HCT116 (cell line): Measurements from ENCODE around the gene TPM4. TPM values are rescaled to one million over a fixed set of nuclear protein-coding genes. Genes with fewer than 3 reads are reported as not detected.

Experiments used
- ATAC-seq: fragments of 200-7000 bp; cut with Tn5 transposase; 2 replicates; pipeline ENCODE4 v1.9.1; 2020; ENCODE audit warnings: mild to moderate bottlenecking, moderate library complexity
- BruUV-seq: library from RNA; stranded (reverse); fragments of 400-500 nt; replicated peaks from 2 replicates; lab custom pipeline; 2021; lab: Mats Ljungman, UMichigan
- CTCF ChIA-PET: fragments of 300-600 bp; sonication (Branson Sonifier 250); formaldehyde crosslinking; loops from one replicate; lab custom pipeline; 2021; ENCODE audit warnings: antibody characterized with exemption; lab: Charles Lee
- POLR2A ChIA-PET: fragments of 300-600, 350-600 bp; sonication (Branson Sonifier 250); formaldehyde crosslinking; loops from one replicate; lab custom pipeline; 2021; ENCODE audit warnings: antibody characterized with exemption; lab: Charles Lee
- RAD21 ChIA-PET, 2 experiments: fragments of 300-600 bp; sonication (Branson Sonifier 250); formaldehyde crosslinking; loops; one replicate each; lab custom pipeline; 2023; ENCODE audit warnings: low total read pairs in 2 of 2; ENCODE audit not compliant: uncharacterized antibody in 2 of 2, unreplicated experiment in 2 of 2, low non-redundant PET in 1 of 2; lab: Charles Lee
- DNase-seq: peaks from one replicate; pipeline ENCODE4 v3.0.0-alpha.2; 2010; ENCODE audit warnings: low read depth, low spot score
- H2AFZ ChIP-seq: fragments of 200-600 bp; shearing (Covaris generic), sonication (generic); 2 replicates; pipeline ENCODE4 v1.6.1; 2017; ENCODE audit warnings: low read depth, mixed run types, mixed read lengths, antibody characterized with exemption, low read length; ENCODE audit not compliant: poor library complexity, severe bottlenecking
- H3K27ac ChIP-seq: 2 replicates; pipeline ENCODE4 v1.5.1; 2012; ENCODE audit warnings: low read depth, low read length
- H3K27me3 ChIP-seq: fragments of 200-600 bp; sonication (generic); 2 replicates; pipeline ENCODE4 v1.6.1; 2016; ENCODE audit warnings: mixed run types, low read length, mixed read lengths; ENCODE audit not compliant: insufficient read depth
- H3K36me3 ChIP-seq, 2 experiments: fragments of 200-500 bp in 1 of 2; fragments of 200-600 bp in 1 of 2; sonication (Bioruptor generic) in 1 of 2; sonication (generic) in 1 of 2; 2 replicates each; pipeline versions ENCODE4 v1.5.1 to v1.6.1; 2014 to 2016; ENCODE audit warnings: low read length in 2 of 2, inconsistent platforms in 1 of 2, mixed read lengths in 1 of 2, mixed run types in 1 of 2; ENCODE audit not compliant: insufficient read depth in 2 of 2, control insufficient read depth in 1 of 2
- H3K4me1 ChIP-seq, 2 experiments: fragments of 200-600 bp in 1 of 2; sonication (generic) in 1 of 2; 2 replicates each; pipeline versions ENCODE4 v1.5.1 to v1.6.1; 2012 to 2017; ENCODE audit warnings: low read length in 2 of 2, inconsistent platforms in 1 of 2, mild to moderate bottlenecking in 1 of 2, mixed read lengths in 1 of 2, mixed run types in 1 of 2, moderate library complexity in 1 of 2; ENCODE audit not compliant: insufficient read depth in 2 of 2, control insufficient read depth in 1 of 2
- H3K4me2 ChIP-seq: fragments of 200-600 bp; sonication (generic); 2 replicates; pipeline ENCODE4 v1.6.1; 2017; ENCODE audit warnings: mixed run types, low read length, mixed read lengths
- H3K4me3 ChIP-seq, 2 experiments: fragments of 200-600 bp in 1 of 2; sonication (generic) in 1 of 2; replicated peaks in 1 of 2; 2 replicates each; pipeline ENCODE4 v1.5.1; 2011 to 2016; ENCODE audit warnings: low read length in 2 of 2, control low read depth in 1 of 2, low read depth in 1 of 2, mild to moderate bottlenecking in 1 of 2, mixed read lengths in 1 of 2, mixed run types in 1 of 2
- H3K79me2 ChIP-seq: fragments of 200-600 bp; sonication (generic); 2 replicates; pipeline ENCODE4 v1.6.1; 2017; ENCODE audit warnings: mild to moderate bottlenecking, mixed run types, low read length, moderate library complexity, mixed read lengths; ENCODE audit not compliant: insufficient read depth
- H3K9ac ChIP-seq: fragments of 200-600 bp; sonication (generic); 2 replicates; pipeline ENCODE4 v1.6.1; 2016; ENCODE audit warnings: low read length, mixed read lengths
- H3K9me2 ChIP-seq: fragments of 200-600 bp; sonication (generic), shearing (Covaris generic); 2 replicates; pipeline ENCODE4 v1.6.1; 2017; ENCODE audit warnings: mixed run types, mild to moderate bottlenecking, moderate library complexity; ENCODE audit not compliant: insufficient read depth
- H3K9me3 ChIP-seq, 2 experiments: fragments of 200-500 bp in 1 of 2; fragments of 200-600 bp in 1 of 2; sonication (Bioruptor generic) in 1 of 2; sonication (generic) in 1 of 2; 2 replicates each; pipeline ENCODE4 v1.6.1; 2014 to 2017; ENCODE audit warnings: low read length in 2 of 2, mixed read lengths in 2 of 2, inconsistent platforms in 1 of 2, low read depth in 1 of 2, mild to moderate bottlenecking in 1 of 2, mixed run types in 1 of 2, moderate library complexity in 1 of 2; ENCODE audit not compliant: control insufficient read depth in 1 of 2, insufficient read depth in 1 of 2
- H4K20me1 ChIP-seq: fragments of 200-600 bp; sonication (generic), shearing (Covaris generic); 2 replicates; pipeline ENCODE4 v1.6.1; 2017; ENCODE audit warnings: mixed run types, mild to moderate bottlenecking, moderate library complexity; ENCODE audit not compliant: insufficient read depth
- CBX3 ChIP-seq: IDR thresholded peaks from 2 replicates; pipeline ENCODE4 v1.6.1; 2012; ENCODE audit warnings: low read depth
- CEBPB ChIP-seq: IDR thresholded peaks from 2 replicates; pipeline ENCODE4 v1.6.1; 2012; ENCODE audit warnings: low read depth
- ELF1 ChIP-seq: IDR thresholded peaks from 2 replicates; pipeline ENCODE4 v1.6.1; 2012; ENCODE audit warnings: low read depth, borderline replicate concordance
- ZFX ChIP-seq: fragments of 450-650 bp; IDR thresholded peaks from 2 replicates; pipeline ENCODE4 v1.6.1; 2017
- intact Hi-C: fragments of 100-400 bp; cut with micrococcal nuclease; formaldehyde crosslinking; loops from 2 replicates; pipeline ENCODE4 v1.10.0; 2022
- total RNA-seq: library from RNA; stranded (reverse); gene quantifications from one replicate; pipeline ENCODE4 v1.2.1, GENCODE V29; 2021; ENCODE audit not compliant: unreplicated experiment
- TF ChIP-seq, protein P1 (sequence below): IDR thresholded peaks from 2 replicates; pipeline ENCODE4 v1.6.1; 2012

Gene TPM4
- total RNA-seq, 1 experiment from 2014 or later, result 275 TPM

- Histone ChIP-seq H3K4me1 (peaks cover 0 to 13% of the 10 kb centered on the region in 2 experiments; a peak in 3 of 4 replicates), H3K27ac (no peak overlapping the region), H3K79me2 (no peaks in the 10 kb centered on the region), H2AFZ (no peak overlapping the region), H3K4me2 (no peak overlapping the region), H3K27me3 (no peaks in the 10 kb centered on the region), H3K9ac (no peak overlapping the region), H4K20me1 (no peaks in the 10 kb centered on the region), H3K36me3 (no peaks in the 10 kb centered on the region), H3K4me3 (no peak overlapping the region), H3K9me2 (no peaks in the 10 kb centered on the region), H3K9me3 (no peaks in the 10 kb centered on the region)
- ChIA-PET CTCF (no interaction called here), RAD21 (interaction anchor here in 1 of 2 experiments (0.6 to 1.5 kb wide), 2 partner anchors 64 to 137 kb away, joined by 3 read pairs; no protein-coding TSS in a partner anchor), POLR2A (no interaction called here)
- no TSS peak for BruUV-seq
- TF ChIP-seq CEBPB (no peak), ZFX (no peak), ELF1 (no peak), CBX3 (no peak)
- TF ChIP-seq, protein P1, sequence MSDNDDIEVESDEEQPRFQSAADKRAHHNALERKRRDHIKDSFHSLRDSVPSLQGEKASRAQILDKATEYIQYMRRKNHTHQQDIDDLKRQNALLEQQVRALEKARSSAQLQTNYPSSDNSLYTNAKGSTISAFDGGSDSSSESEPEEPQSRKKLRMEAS, result no peak
- ATAC-seq (no peak), DNase-seq (no peak)
- intact Hi-C loops, result no loop called here
Observed at GRCh38 chr19:16045171-16045570, 31.1 kb upstream of the TPM4 start.

DNA sequence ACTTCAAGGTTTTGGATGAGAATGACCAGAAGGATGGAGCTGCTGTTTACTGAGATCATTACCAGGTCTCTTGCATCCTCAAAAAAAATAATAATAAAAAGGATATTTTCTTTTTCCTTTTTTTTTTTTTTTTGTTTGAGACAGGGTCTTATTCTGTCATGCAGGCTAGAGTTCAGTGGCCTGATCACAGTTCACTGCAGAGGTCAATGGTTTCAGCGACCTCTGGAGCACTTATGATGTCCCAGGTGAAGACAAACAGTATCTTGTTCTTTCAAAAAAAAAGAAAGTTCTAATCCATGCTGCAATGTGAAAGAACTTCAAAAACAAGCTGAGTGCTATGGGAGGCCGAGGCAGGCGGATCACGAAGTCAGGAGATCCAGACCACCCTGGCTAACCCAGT lies 30.4 kb upstream of the TPM4 start:
- no peak for TF ChIP-seq CBX3
- no peaks in the 10 kb centered on the region for H3K9me3 ChIP-seq
- CTCF ChIA-PET, result no interaction called here
- H3K36me3 ChIP-seq, result no peaks in the 10 kb centered on the region
- no peak overlapping the region for H3K4me3 ChIP-seq
- DNase-seq (no peak), ATAC-seq (no peak)
- intact Hi-C loops, result no loop called here
- H3K27ac ChIP-seq, result no peak overlapping the region
- no peaks in the 10 kb centered on the region for H4K20me1 ChIP-seq
- H2AFZ ChIP-seq, result no peak overlapping the region
- no peak overlapping the region for H3K4me2 ChIP-seq
- H3K79me2 ChIP-seq, result no peaks in the 10 kb centered on the region
- no TSS peak for BruUV-seq
- POLR2A ChIA-PET, result no interaction called here
- RAD21 ChIA-PET, result interaction anchor here in 1 of 2 experiments (0.6 to 1.5 kb wide), 2 partner anchors 63 to 136 kb away, joined by 3 read pairs; no protein-coding TSS in a partner anchor
- peaks cover 0 to 11% of the 10 kb centered on the region in 2 experiments; a peak in 3 of 4 replicates for H3K4me1 ChIP-seq
- no peak overlapping the region for H3K9ac ChIP-seq
- no peaks in the 10 kb centered on the region for H3K9me2 ChIP-seq
- H3K27me3 ChIP-seq, result no peaks in the 10 kb centered on the region
